ENCODE results near the gene TACC2.

TACC2 gene

GRCh38 chr10:122301055-122301810 lies 312.3 kb downstream of the TACC2 start:
- no peak for DNase-seq

GRCh38 chr10:122301811-122302115 lies 312.8 kb downstream of the TACC2 start:
- no peak for DNase-seq

- no peak for DNase-seq
Observed at GRCh38 chr10:122302315-122302714, 313.4 kb downstream of the TACC2 start.

GRCh38 chr10:122303271-122304053 lies 314.5 kb downstream of the TACC2 start:
- DNase-seq: no peak

Measured in CD4-positive, alpha-beta T cell treated with Interleukin-4 for 4 hours (primary cell).